KMS-11 (cell line): ENCODE results near the gene PARP1.

Source experiments
- H2AFZ ChIP-seq: fragments of 200-600 bp; sonication (generic); 2 replicates; pipeline ENCODE4 v1.6.1; 2016; ENCODE audit warnings: antibody characterized with exemption, mixed run types, low read depth
- H3K27ac ChIP-seq: fragments of 200-600 bp; sonication (generic); 2 replicates; pipeline ENCODE4 v1.6.1; 2016; ENCODE audit warnings: mild to moderate bottlenecking, mixed run types
- H3K27me3 ChIP-seq: fragments of 200-600 bp; sonication (generic); 2 replicates; pipeline ENCODE4 v1.6.1; 2017; ENCODE audit warnings: mild to moderate bottlenecking, low read depth, mixed run types, moderate library complexity; ENCODE audit not compliant: insufficient read depth
- H3K36me3 ChIP-seq: fragments of 200-600 bp; sonication (generic); 2 replicates; pipeline ENCODE4 v1.6.1; 2017; ENCODE audit warnings: mild to moderate bottlenecking, mixed run types; ENCODE audit not compliant: insufficient read depth
- H3K4me1 ChIP-seq: fragments of 200-600 bp; sonication (generic); 2 replicates; pipeline ENCODE4 v1.6.1; 2016; ENCODE audit warnings: mild to moderate bottlenecking, low read depth, mixed run types; ENCODE audit not compliant: poor library complexity, severe bottlenecking
- H3K4me2 ChIP-seq: fragments of 200-600 bp; sonication (generic); 2 replicates; pipeline ENCODE4 v1.7.0; 2016; ENCODE audit warnings: mild to moderate bottlenecking, mixed run types
- H3K4me3 ChIP-seq: fragments of 200-600 bp; sonication (generic); IDR thresholded peaks from 2 replicates; pipeline ENCODE4 v1.6.1; 2017; ENCODE audit warnings: low read depth, low read length, mixed read lengths; ENCODE audit not compliant: insufficient read depth
- H3K79me2 ChIP-seq: fragments of 200-600 bp; sonication (generic); 2 replicates; pipeline ENCODE4 v1.6.1; 2016; ENCODE audit warnings: low read depth, mixed run types; ENCODE audit not compliant: insufficient read depth
- H3K9ac ChIP-seq: fragments of 200-600 bp; sonication (generic); 2 replicates; pipeline ENCODE4 v1.6.1; 2016; ENCODE audit warnings: mild to moderate bottlenecking, mixed run types
- H4K20me1 ChIP-seq: fragments of 200-600 bp; sonication (generic); 2 replicates; pipeline ENCODE4 v1.6.1; 2016; ENCODE audit warnings: mild to moderate bottlenecking, mixed run types; ENCODE audit not compliant: insufficient read depth
- TF ChIP-seq, protein P1 (sequence below): fragments of 200-600 bp; sonication (generic); conservative IDR thresholded peaks from 2 replicates; pipeline ENCODE4 v1.6.1; 2017; ENCODE audit warnings: low read depth, mild to moderate bottlenecking, antibody characterized with exemption, low read length, moderate library complexity, mixed read lengths

PARP1 gene

DNA sequence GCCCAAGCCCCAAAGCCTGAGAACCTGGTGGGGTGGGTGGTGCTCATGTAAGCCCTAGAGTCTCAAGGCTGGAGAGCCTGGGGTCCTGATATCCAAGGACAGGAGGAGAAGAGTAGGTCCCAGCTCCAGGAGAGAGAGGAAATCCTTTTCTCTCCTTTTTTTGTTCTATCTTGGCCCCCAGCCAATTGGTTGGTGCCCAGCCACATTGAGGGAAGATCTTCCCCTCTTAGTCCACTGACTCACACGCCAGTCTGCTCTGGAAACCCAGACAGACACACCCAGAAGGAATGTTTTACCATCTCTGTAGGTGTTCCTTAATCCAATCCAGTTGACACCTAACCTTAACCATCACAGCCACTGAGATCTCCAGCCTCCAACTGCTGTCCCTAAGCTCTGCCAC, 82.7 kb downstream of the PARP1 start:
- Histone ChIP-seq H3K4me3 (no peak overlapping the region), H3K4me2 (no peak overlapping the region), H4K20me1 (no peaks in the 10 kb centered on the region), H3K9ac (no peak overlapping the region), H3K79me2 (no peaks in the 10 kb centered on the region), H3K27me3 (no peaks in the 10 kb centered on the region), H3K27ac (no peak overlapping the region), H3K36me3 (no peaks in the 10 kb centered on the region), H3K4me1 (peaks cover 2% of the 10 kb centered on the region), H2AFZ (no peak overlapping the region)
- TF ChIP-seq, protein P1, sequence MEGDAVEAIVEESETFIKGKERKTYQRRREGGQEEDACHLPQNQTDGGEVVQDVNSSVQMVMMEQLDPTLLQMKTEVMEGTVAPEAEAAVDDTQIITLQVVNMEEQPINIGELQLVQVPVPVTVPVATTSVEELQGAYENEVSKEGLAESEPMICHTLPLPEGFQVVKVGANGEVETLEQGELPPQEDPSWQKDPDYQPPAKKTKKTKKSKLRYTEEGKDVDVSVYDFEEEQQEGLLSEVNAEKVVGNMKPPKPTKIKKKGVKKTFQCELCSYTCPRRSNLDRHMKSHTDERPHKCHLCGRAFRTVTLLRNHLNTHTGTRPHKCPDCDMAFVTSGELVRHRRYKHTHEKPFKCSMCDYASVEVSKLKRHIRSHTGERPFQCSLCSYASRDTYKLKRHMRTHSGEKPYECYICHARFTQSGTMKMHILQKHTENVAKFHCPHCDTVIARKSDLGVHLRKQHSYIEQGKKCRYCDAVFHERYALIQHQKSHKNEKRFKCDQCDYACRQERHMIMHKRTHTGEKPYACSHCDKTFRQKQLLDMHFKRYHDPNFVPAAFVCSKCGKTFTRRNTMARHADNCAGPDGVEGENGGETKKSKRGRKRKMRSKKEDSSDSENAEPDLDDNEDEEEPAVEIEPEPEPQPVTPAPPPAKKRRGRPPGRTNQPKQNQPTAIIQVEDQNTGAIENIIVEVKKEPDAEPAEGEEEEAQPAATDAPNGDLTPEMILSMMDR, result no peak

DNA sequence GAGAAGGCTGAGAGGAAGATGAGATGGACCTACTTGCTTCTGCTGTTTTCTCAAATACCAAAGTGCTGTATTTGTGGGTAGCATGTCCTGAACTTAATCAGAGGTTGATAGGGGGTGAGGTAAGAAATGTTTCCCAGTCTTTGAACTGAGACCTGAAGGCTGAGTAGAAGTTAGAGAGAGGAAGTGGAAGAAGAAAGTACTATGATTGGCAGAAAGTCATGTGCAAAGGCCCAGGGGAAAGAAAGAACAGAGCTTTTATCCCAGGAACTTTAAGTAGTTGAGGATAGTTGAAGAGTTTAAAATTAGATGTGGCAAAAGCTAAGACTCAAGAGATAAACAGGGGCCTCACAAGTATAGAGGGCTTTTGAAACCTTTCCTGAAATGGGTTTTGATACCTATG, 83.4 kb downstream of the PARP1 start:
- Histone ChIP-seq H3K4me2 (no peak overlapping the region), H3K27ac (no peak overlapping the region), H3K27me3 (no peaks in the 10 kb centered on the region), H3K9ac (no peak overlapping the region), H4K20me1 (no peaks in the 10 kb centered on the region), H2AFZ (no peak overlapping the region), H3K4me1 (no peaks in the 10 kb centered on the region), H3K79me2 (no peaks in the 10 kb centered on the region), H3K4me3 (no peak overlapping the region), H3K36me3 (no peaks in the 10 kb centered on the region)
- TF ChIP-seq, protein P1, result no peak

DNA sequence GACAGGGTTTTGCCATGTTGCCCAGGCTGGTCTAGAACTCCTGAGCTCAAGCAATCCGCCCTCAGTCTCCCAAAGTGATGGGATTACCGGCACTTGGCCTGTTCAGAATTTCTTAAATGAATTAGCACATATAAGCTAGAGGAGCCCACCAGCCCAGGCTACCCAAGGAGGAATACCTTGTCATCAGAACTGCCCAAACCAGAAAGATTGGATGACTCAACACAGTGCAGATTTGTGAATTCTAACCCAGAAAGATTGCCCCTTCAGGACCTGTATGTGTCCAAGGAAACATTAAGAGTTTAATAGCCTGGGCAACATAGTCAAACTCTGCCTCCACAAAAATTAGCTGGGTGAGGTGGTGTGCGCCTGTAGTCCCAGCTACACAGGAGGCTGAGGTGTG, 84.9 kb downstream of the PARP1 start:
- H3K27ac ChIP-seq, result no peak overlapping the region
- no peaks in the 10 kb centered on the region for H3K79me2 ChIP-seq
- H3K9ac ChIP-seq, result no peak overlapping the region
- TF ChIP-seq, protein P1, result no peak
- no peak overlapping the region for H2AFZ ChIP-seq
- H3K27me3 ChIP-seq, result no peaks in the 10 kb centered on the region
- H3K36me3 ChIP-seq, result no peaks in the 10 kb centered on the region
- H3K4me1 ChIP-seq, result no peaks in the 10 kb centered on the region
- H3K4me3 ChIP-seq, result no peak overlapping the region
- H4K20me1 ChIP-seq, result no peaks in the 10 kb centered on the region
- no peak overlapping the region for H3K4me2 ChIP-seq

GRCh38 chr1:226320930-226321329, 87.0 kb downstream of the PARP1 start:
- Histone ChIP-seq H3K27me3 (no peaks in the 10 kb centered on the region), H3K4me3 (no peak overlapping the region), H2AFZ (no peak overlapping the region), H3K36me3 (no peaks in the 10 kb centered on the region), H3K9ac (no peak overlapping the region), H4K20me1 (no peaks in the 10 kb centered on the region), H3K27ac (no peak overlapping the region), H3K4me1 (no peaks in the 10 kb centered on the region), H3K4me2 (no peak overlapping the region), H3K79me2 (no peaks in the 10 kb centered on the region)
- TF ChIP-seq, protein P1, result no peak
